Measurements from ENCODE around the gene PITPNC1.

PITPNC1 gene

DNA sequence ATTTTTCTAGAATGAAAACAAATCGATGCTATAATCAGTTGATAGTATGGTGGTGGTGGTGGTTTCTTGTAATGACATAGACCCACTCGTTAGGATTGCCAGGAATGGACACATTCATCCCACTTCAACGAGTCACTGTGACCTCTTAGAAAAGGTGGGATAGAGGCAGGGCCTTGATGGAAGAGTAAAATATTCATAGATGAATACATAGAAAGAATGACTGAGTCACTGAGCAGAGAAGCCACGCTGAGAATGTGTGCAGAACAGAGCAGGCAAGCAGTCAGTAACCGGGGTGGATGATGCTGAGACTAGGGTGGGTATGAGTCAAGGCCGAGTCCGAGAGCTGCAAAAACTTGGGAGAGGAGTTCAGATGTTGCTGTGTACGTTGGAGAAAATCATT lies 129.9 kb downstream of the PITPNC1 start:
- TF ChIP-seq, protein P1, sequence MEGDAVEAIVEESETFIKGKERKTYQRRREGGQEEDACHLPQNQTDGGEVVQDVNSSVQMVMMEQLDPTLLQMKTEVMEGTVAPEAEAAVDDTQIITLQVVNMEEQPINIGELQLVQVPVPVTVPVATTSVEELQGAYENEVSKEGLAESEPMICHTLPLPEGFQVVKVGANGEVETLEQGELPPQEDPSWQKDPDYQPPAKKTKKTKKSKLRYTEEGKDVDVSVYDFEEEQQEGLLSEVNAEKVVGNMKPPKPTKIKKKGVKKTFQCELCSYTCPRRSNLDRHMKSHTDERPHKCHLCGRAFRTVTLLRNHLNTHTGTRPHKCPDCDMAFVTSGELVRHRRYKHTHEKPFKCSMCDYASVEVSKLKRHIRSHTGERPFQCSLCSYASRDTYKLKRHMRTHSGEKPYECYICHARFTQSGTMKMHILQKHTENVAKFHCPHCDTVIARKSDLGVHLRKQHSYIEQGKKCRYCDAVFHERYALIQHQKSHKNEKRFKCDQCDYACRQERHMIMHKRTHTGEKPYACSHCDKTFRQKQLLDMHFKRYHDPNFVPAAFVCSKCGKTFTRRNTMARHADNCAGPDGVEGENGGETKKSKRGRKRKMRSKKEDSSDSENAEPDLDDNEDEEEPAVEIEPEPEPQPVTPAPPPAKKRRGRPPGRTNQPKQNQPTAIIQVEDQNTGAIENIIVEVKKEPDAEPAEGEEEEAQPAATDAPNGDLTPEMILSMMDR (IDR thresholded peaks at IDR 0.05), result no peak

DNA sequence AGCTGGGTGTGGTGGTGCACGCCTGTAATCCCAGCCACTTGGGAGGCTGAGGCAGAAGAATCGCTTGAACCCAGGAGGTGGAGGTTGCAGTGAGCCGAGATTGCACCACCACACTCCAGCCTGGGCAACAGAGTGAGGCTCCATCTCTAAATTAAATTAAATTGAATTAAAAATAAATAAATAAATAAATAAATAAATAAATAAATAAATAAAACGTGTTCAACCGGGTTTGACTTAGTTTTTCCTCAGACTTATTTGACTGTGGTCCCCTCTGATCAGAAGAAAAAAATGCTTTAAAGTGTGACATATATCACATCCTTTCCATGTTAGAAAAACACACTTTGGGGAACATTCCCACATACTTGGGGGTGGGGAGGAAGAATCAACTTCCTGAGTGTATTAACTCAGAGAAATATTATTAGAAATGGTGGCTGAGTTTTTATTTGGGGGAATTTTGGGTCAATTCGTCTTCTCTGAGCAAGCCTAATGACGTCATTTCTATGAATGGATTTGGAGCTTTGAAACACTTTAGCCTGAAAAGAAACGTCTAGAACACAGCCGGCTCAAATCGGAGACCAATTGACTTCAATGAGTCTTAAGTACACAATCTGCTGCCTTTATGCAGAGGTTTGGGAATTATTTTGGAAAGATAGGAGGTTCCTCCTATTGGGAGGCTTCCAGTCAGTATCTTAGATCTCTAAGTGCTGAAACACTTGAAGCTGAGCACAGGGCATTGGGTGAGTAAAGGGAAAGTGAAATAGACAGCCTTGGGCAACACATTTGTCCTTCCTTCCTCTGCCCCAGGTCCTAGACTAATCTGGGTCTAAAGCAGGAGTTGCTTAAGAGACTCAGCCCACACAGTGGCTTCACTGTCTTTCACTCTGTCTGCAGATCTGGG lies 132.6 kb downstream of the PITPNC1 start:
- TF ChIP-seq, protein P1 (IDR thresholded peaks at IDR 0.05), result no peak

DNA sequence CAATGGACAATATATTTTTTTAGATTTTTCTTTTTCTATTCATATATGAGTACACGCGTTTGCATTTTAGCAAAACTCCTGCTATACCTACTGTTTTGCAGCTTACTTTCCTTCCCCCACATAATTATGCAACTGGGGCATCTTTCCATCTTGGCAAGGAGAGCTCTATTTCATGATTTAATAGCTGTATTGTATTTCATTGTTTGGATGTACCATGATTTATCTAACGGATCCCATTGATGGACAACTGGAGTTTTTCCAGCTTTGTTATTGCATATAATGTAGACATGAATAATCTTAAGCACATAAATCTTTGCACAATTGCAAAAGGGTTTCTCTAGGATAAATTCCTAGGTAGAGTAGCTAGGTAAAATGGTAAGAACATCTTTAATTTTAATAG lies 133.9 kb downstream of the PITPNC1 start:
- TF ChIP-seq, protein P1 (IDR thresholded peaks at IDR 0.05), result no peak

DNA sequence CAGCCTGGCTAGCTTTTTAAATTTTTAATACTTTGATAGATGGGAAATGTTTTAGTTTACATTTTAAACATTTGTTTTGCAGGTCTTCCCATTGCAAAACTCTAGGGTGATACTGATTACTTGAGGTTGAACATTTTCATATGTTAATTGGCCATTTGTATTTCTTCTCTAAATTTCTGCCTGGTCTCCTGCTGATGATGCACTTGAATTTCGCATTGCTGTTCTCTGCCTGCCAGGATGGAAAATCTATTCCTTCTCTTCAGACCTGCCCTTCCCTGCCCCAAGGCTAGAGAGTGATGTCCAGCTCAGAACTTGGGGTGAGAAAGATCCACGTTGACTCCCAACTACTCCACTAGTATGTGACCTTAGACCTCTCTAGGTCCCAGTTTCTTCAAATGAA lies 134.7 kb downstream of the PITPNC1 start:
- TF ChIP-seq, protein P1 (IDR thresholded peaks at IDR 0.05), result no peak

DNA sequence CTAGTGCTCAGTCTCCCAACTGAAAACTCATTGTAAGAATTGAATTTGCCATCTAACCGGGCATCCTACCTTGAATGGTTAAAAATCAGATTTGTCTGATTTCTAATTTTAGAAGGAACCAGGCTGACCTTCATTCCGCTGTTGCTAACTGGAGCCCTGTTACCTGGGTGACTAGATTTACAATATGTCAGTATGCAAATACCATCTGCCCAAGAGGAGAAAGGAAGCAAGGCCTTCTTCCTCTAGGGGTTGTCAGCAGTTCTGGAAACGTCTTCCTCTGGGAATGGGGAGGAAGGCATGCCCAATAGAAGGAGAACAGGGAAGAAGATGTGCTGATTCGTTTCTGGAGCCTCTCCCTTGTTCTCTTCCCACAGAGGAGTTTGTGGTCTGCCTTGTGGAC lies 137.9 kb downstream of the PITPNC1 start:
- TF ChIP-seq, protein P1 (IDR thresholded peaks at IDR 0.05), result no peak

DNA sequence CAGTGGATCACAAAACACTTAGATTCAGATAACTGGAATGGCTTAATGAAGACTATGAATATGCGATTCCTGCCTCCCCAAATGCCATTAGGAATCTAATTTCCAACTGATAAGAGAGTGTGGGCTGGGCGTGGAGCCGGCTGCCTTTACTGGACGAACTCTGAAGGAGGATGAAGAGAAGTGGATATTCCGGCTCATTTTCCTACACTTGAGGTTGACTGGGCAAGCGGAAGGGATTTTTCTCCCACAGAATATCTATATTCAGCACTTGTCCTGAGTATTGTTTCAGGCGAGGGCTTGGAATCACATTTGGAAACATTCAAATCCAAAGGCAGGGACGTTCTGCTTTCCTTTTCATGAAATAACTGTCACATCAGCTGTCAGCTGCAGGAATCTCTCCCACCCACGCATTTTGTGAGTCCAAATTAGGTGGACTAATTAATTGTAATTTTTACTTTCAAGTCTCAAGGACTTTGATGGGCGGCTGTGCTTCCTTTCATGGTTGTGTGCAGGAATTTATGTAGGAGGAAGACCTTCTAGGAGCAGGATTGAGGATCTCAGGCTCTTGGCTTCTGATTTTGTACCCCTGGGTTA lies 138.5 kb downstream of the PITPNC1 start:
- TF ChIP-seq, protein P1 (IDR thresholded peaks at IDR 0.05), result no peak

DNA sequence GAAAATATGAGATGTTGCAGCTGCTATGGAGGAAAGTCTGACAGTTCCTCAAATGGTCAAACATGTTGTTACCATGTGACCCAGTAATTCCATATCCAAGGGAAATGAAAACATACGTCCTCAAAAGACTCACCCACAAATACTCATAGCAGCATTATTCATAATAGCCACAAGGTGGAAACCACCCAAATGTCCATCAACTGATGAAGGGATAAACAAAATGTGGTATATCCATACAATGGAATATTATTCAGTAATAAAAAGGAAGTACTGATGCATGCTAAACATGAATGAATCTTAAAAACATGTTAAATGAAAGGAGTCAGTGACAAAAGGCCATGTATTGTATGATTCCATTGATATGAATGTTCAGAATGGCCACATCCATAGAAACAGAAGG lies 140.2 kb downstream of the PITPNC1 start:
- TF ChIP-seq, protein P1 (IDR thresholded peaks at IDR 0.05), result no peak
